Breast epithelium (tissue), 3 donors: ENCODE measurements around the gene BSPH1.

Experiments used
- CTCF ChIP-seq, 3 donors: fragments of 450-650 bp; IDR thresholded peaks; one replicate each; pipeline ENCODE4 v1.5.1; 2016 to 2017; ENCODE audit warnings: antibody characterized with exemption in 3 of 3, mild to moderate bottlenecking in 3 of 3, moderate library complexity in 3 of 3
- POLR2A ChIP-seq: fragments of 450-650 bp; IDR thresholded peaks from one replicate; pipeline ENCODE4 v1.6.1; 2016; ENCODE audit warnings: antibody characterized with exemption, mild to moderate bottlenecking, moderate library complexity

DNA sequence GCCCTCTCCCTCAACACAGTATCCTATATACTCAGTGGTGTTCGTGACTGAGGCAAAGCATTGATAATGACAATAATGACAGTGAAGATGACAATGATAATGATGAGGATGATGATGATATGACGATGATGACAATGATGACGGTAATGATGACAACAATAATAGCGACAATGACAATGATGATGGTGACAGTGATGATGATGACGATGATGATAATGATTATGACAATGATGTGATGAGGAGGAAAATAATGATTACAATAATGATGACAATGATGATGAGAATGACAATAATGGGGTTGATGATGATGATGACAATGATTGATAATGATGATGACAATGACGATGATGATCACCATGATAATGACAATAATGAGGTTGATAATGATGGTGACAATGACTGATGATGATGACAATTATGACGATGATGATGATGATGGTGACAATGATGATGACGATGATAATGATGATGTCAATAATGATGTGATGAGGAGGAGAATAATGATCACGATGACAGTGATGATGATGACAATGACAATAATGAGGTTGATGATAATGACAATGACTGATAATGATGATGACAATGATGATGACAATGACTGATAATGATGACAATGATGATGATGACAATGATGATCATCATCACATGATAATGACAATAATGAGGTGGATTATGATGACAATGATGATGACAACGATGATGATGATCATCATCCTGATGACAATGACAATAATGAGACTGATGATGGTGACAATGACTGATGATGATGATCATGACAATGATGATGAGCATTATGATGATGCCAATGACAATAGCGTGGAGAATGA is 19.2 kb upstream of the BSPH1 start:
- TF ChIP-seq CTCF (IDR thresholded peaks at IDR 0.05), result no peak
- TF ChIP-seq POLR2A, result no peak
